WTC11 (cell line): ENCODE results near the gene ARCN1. TPM values are rescaled to one million over a fixed set of nuclear protein-coding genes. Genes with fewer than 3 reads are reported as not detected.

Experiments
- ATAC-seq: fragments of 200-7000 bp; cut with Tn5 transposase; 2 replicates; pipeline ENCODE4 v1.10.0; 2021; ENCODE audit warnings: mild to moderate bottlenecking, moderate library complexity
- CTCF ChIA-PET: fragments of 300-600 bp; sonication (Branson Sonifier 250); formaldehyde crosslinking; loops from one replicate; lab custom pipeline; 2021; ENCODE audit warnings: antibody characterized with exemption; lab: Charles Lee
- POLR2A ChIA-PET: fragments of 350-600 bp; sonication (Branson Sonifier 250); formaldehyde crosslinking; loops from one replicate; lab custom pipeline; 2021; ENCODE audit warnings: antibody characterized with exemption; lab: Charles Lee
- DNase-seq: peaks from one replicate; pipeline ENCODE4 v3.0.0; 2021; ENCODE audit warnings: low spot score
- H3K27ac Mint-ChIP-seq: 2 replicates; pipeline ENCODE4 v1.8.0; 2021; ENCODE audit warnings: mixed read lengths
- H3K27me3 Mint-ChIP-seq: 2 replicates; pipeline ENCODE4 v1.8.0; 2021; ENCODE audit warnings: low read depth, mild to moderate bottlenecking, moderate library complexity, mixed read lengths
- H3K36me3 Mint-ChIP-seq: 2 replicates; pipeline ENCODE4 v1.8.0; 2021; ENCODE audit warnings: mixed read lengths
- H3K4me1 Mint-ChIP-seq: 2 replicates; pipeline ENCODE4 v1.8.0; 2022; ENCODE audit warnings: mixed read lengths
- H3K4me3 Mint-ChIP-seq: 2 replicates; pipeline ENCODE4 v1.8.0; 2021; ENCODE audit warnings: mild to moderate bottlenecking, moderate library complexity, mixed read lengths
- H3K9me3 Mint-ChIP-seq: 2 replicates; pipeline ENCODE4 v1.8.0; 2021; ENCODE audit warnings: mixed read lengths
- AR ChIP-seq: fragments of 250-450 bp; sonication (Bioruptor Pico); IDR thresholded peaks from 2 replicates; pipeline ENCODE4 v1.9.0; 2021; ENCODE audit warnings: mild to moderate bottlenecking
- ARID4B ChIP-seq: sonication (generic); formaldehyde crosslinking; IDR thresholded peaks from 2 replicates; pipeline ENCODE4 v1.8.0; 2023; ENCODE audit warnings: missing genetic modification reagents, mild to moderate bottlenecking, borderline replicate concordance
- CBFB ChIP-seq: sonication (generic); formaldehyde crosslinking; IDR thresholded peaks from 2 replicates; pipeline ENCODE4 v1.8.1; 2022; ENCODE audit warnings: mild to moderate bottlenecking, low read depth, missing genetic modification reagents
- ERG ChIP-seq: fragments of 250-450 bp; sonication (Bioruptor Pico); IDR thresholded peaks from 2 replicates; pipeline ENCODE4 v1.8.0; 2021; ENCODE audit warnings: mild to moderate bottlenecking
- ETV6 ChIP-seq: sonication (generic); formaldehyde crosslinking; IDR thresholded peaks from 2 replicates; pipeline ENCODE4 v1.8.1; 2022; ENCODE audit warnings: mild to moderate bottlenecking, missing genetic modification reagents
- FOXP4 ChIP-seq: sonication (generic); formaldehyde crosslinking; IDR thresholded peaks from 2 replicates; pipeline ENCODE4 v1.8.0; 2022; ENCODE audit warnings: mild to moderate bottlenecking, missing genetic modification reagents
- MXD4 ChIP-seq: fragments of 250-450 bp; sonication (Bioruptor Pico); IDR thresholded peaks from 2 replicates; pipeline ENCODE4 v1.8.0; 2021; ENCODE audit warnings: mild to moderate bottlenecking, moderate library complexity, borderline replicate concordance
- MYBL2 ChIP-seq: sonication (generic); formaldehyde crosslinking; IDR thresholded peaks from 2 replicates; pipeline ENCODE4 v1.8.1; 2023; ENCODE audit warnings: mild to moderate bottlenecking, moderate library complexity, missing genetic modification reagents
- PREB ChIP-seq: sonication (generic); formaldehyde crosslinking; IDR thresholded peaks from 2 replicates; pipeline ENCODE4 v1.8.1; 2022; ENCODE audit warnings: mild to moderate bottlenecking, missing genetic modification reagents, moderate library complexity, borderline replicate concordance
- ZNF121 ChIP-seq: sonication (generic); formaldehyde crosslinking; IDR thresholded peaks from 2 replicates; pipeline ENCODE4 v1.8.0; 2023; ENCODE audit warnings: missing genetic modification reagents
- ZNF219 ChIP-seq: sonication (generic); formaldehyde crosslinking; IDR thresholded peaks from 2 replicates; pipeline ENCODE4 v1.8.0; 2023; ENCODE audit warnings: missing genetic modification reagents, mild to moderate bottlenecking, borderline replicate concordance
- ZSCAN18 ChIP-seq: fragments of 250-450 bp; sonication (Bioruptor Pico); IDR thresholded peaks from 2 replicates; pipeline ENCODE4 v2.1.2; 2022; ENCODE audit warnings: mild to moderate bottlenecking, moderate library complexity
- total RNA-seq: library from RNA; stranded (reverse); gene quantifications from 3 replicates; pipeline ENCODE4 v1.2.3, GENCODE V29; 2021

The ARCN1 gene
- total RNA-seq, 1 experiment from 2014 or later, result 154 TPM

- H3K27me3 Mint-ChIP-seq, result no peaks in the 10 kb centered on the region
- H3K27ac Mint-ChIP-seq, result no peak overlapping the region
- no peaks in the 10 kb centered on the region for H3K9me3 Mint-ChIP-seq
- peaks cover 37% of the 10 kb centered on the region for H3K36me3 Mint-ChIP-seq
- ChIA-PET CTCF (interaction anchor here (0.7 to 1.5 kb wide), 2 partner anchors 17 to 338 kb away, joined by 3 to 4 read pairs; no protein-coding TSS in a partner anchor), POLR2A (interaction anchor here (0.5 kb wide), 1 partner anchor 17 kb away, joined by 4 read pairs; no protein-coding TSS in a partner anchor)
- H3K4me1 Mint-ChIP-seq, result no peaks in the 10 kb centered on the region
- no peak for TF ChIP-seq CBFB (CRISPR knock-in tag)
- no peak for TF ChIP-seq AR (CRISPR knock-in tag)
- no peak for TF ChIP-seq ERG (CRISPR knock-in tag)
- no peak for TF ChIP-seq PREB (CRISPR knock-in tag)
- TF ChIP-seq ARID4B (CRISPR knock-in tag), result no peak
- TF ChIP-seq FOXP4 (CRISPR knock-in tag), result no peak
- TF ChIP-seq ETV6 (CRISPR knock-in tag), result no peak
- no peak for TF ChIP-seq ZNF219 (CRISPR knock-in tag)
- no peak for TF ChIP-seq ZSCAN18
- no peak for TF ChIP-seq MXD4 (CRISPR knock-in tag)
- no peak for TF ChIP-seq ZNF121 (CRISPR knock-in tag)
- TF ChIP-seq MYBL2, result no peak
- H3K4me3 Mint-ChIP-seq, result no peak overlapping the region
- DNase-seq (no peak), ATAC-seq (no peak)
Observed at GRCh38 chr11:118641397-118642019, 69.3 kb downstream of the ARCN1 start.
